GM21786 (cell line): ENCODE measurements around the gene GNS.

ENCODE experiments used
- ATAC-seq: cut with Tn5 transposase; IDR thresholded peaks from one replicate; pipeline ENCODE4 v1.9.1; 2021; ENCODE audit not compliant: unreplicated experiment

Gene GNS

GRCh38 chr12:64678248-64678647 lies 81.0 kb downstream of the GNS start:
- no peak for ATAC-seq

- ATAC-seq, result no peak
Observed at GRCh38 chr12:64675795-64676194, 83.4 kb downstream of the GNS start.

GRCh38 chr12:64674367-64674922 lies 84.8 kb downstream of the GNS start:
- no peak for ATAC-seq

GRCh38 chr12:64673490-64674169 lies 85.6 kb downstream of the GNS start:
- ATAC-seq, result no peak

- ATAC-seq, result no peak
Observed at GRCh38 chr12:64672925-64673409, 86.2 kb downstream of the GNS start.

GRCh38 chr12:64671681-64672080 lies 87.5 kb downstream of the GNS start:
- no peak for ATAC-seq

GRCh38 chr12:64670919-64671639 lies 88.1 kb downstream of the GNS start:
- no peak for ATAC-seq

GRCh38 chr12:64670019-64670418 lies 89.2 kb downstream of the GNS start:
- no peak for ATAC-seq

- ATAC-seq, result peak; percentile 78
Observed at GRCh38 chr12:64669270-64669842, 89.8 kb downstream of the GNS start.

- ATAC-seq, result no peak
Observed at GRCh38 chr12:64667793-64668192, 91.4 kb downstream of the GNS start.

- ATAC-seq, result peak; percentile 29
Observed at GRCh38 chr12:64666054-64666914, 92.9 kb downstream of the GNS start.

- peak; percentile 42 for ATAC-seq
Observed at GRCh38 chr12:64665514-64665913, 93.7 kb downstream of the GNS start.
